HEK293T (cell line): ENCODE data around the gene PTTG1IP.

ENCODE experiments used
- CTCF ChIA-PET: fragments of 350-600 bp; formaldehyde crosslinking; extraction: SDS; loops from one replicate; lab custom pipeline; 2021; ENCODE audit warnings: antibody characterized with exemption, inconsistent platforms; lab: Yijun Ruan, JAX
- POLR2A ChIA-PET: fragments of 350-600 bp; formaldehyde crosslinking; extraction: SDS; loops from one replicate; lab custom pipeline; 2020; ENCODE audit warnings: antibody characterized with exemption, inconsistent platforms; lab: Yijun Ruan, JAX
- DNase-seq: peaks from one replicate; pipeline ENCODE4 v3.0.0; 2012; ENCODE audit warnings: mixed read lengths; ENCODE audit errors: extremely low spot score
- ARNT ChIP-seq: fragments of 450-650 bp; IDR thresholded peaks from 2 replicates; pipeline ENCODE4 v1.6.1; 2017; ENCODE audit warnings: mild to moderate bottlenecking
- BHLHE40 ChIP-seq: fragments of 450-650 bp; IDR thresholded peaks from 2 replicates; pipeline ENCODE4 v1.6.1; 2016; ENCODE audit warnings: mild to moderate bottlenecking, moderate library complexity, borderline replicate concordance
- CTBP1 ChIP-seq: fragments of 450-650 bp; IDR thresholded peaks from 2 replicates; pipeline ENCODE4 v1.6.1; 2016; ENCODE audit warnings: borderline replicate concordance
- ELF4 ChIP-seq: fragments of 450-650 bp; IDR thresholded peaks from 2 replicates; pipeline ENCODE4 v1.6.1; 2017; ENCODE audit warnings: antibody characterized with exemption
- FOXA1 ChIP-seq: fragments of 450-650 bp; IDR thresholded peaks from 2 replicates; pipeline ENCODE4 v1.6.1; 2016; ENCODE audit warnings: mild to moderate bottlenecking
- FOXK2 ChIP-seq: fragments of 450-650 bp; IDR thresholded peaks from 2 replicates; pipeline ENCODE4 v1.6.1; 2016; ENCODE audit warnings: mild to moderate bottlenecking
- FOXM1 ChIP-seq: fragments of 450-650 bp; IDR thresholded peaks from 2 replicates; pipeline ENCODE4 v1.6.1; 2017; ENCODE audit warnings: mild to moderate bottlenecking, borderline replicate concordance
- HDGF ChIP-seq: fragments of 450-650 bp; IDR thresholded peaks from 2 replicates; pipeline ENCODE4 v1.6.1; 2017; ENCODE audit warnings: antibody characterized with exemption, borderline replicate concordance
- L3MBTL2 ChIP-seq: fragments of 450-650 bp; conservative IDR thresholded peaks from 2 replicates; pipeline ENCODE4 v1.6.1; 2016; ENCODE audit warnings: mild to moderate bottlenecking
- LEF1 ChIP-seq: fragments of 450-650 bp; IDR thresholded peaks from 2 replicates; pipeline ENCODE4 v1.6.1; 2017; ENCODE audit warnings: mild to moderate bottlenecking, borderline replicate concordance
- NFRKB ChIP-seq: fragments of 450-650 bp; IDR thresholded peaks from 2 replicates; pipeline ENCODE4 v1.6.1; 2016; ENCODE audit warnings: mild to moderate bottlenecking, moderate library complexity
- SP1 ChIP-seq: fragments of 450-650 bp; IDR thresholded peaks from 2 replicates; pipeline ENCODE4 v1.6.1; 2017
- SUZ12 ChIP-seq: fragments of 450-650 bp; IDR thresholded peaks from 2 replicates; pipeline ENCODE4 v1.6.1; 2016; ENCODE audit warnings: mild to moderate bottlenecking
- TARDBP ChIP-seq: fragments of 450-650 bp; IDR thresholded peaks from 2 replicates; pipeline ENCODE4 v1.6.1; 2016
- ZNF384 ChIP-seq: fragments of 450-650 bp; IDR thresholded peaks from 2 replicates; pipeline ENCODE4 v1.6.1; 2016
- TF ChIP-seq, protein P1 (sequence below): fragments of 450-650 bp; IDR thresholded peaks from 2 replicates; pipeline ENCODE4 v1.6.1; 2016

PTTG1IP gene

DNA sequence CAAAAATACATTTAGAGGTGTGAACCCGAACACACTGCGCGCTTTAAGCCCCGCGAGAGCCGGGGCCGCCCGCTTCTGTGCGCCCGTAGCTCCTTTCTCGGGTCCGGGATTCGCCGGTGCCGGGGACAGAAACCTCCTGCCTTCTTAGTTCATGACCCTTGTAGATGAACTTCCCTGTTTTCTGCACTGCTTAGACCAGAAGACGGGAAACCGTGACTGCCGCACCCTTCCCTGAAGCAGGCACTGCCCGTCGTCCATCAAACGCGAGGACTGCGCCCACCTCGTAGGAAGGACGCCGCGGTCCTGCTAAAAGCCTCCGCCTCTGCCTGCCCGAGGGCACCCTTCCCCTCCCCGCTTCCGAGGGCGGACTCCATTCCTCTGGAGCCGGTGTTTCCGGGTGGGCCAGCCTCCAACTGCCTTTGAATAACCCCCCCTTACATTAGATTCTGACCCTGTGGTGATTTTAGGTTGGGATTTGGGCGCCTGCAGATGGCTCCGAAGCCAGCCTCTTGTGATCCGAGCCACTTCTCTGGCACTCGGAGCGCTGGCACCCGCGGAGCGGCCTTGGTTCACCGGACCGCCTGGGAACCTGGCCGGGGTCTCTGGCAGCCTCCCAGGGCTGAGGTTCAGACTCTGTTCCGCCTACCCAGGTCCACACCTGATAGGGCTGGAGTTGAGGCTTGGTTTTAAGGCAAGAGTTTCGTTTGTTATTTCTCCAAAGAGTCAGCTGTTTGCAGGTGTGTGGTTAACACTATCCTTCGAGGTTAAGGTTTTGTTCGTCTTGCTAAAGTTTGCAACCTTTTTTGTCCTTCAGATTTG, 1.2 kb upstream of the PTTG1IP start:
- ChIA-PET CTCF (no interaction called here), POLR2A (interaction anchor here (1.9 kb wide), 1 partner anchor 9 kb away, joined by 18 read pairs; no protein-coding TSS in a partner anchor)
- DNase-seq = no peak
- TF ChIP-seq ARNT (no peak), NFRKB (no peak), TARDBP (no peak)

DNA sequence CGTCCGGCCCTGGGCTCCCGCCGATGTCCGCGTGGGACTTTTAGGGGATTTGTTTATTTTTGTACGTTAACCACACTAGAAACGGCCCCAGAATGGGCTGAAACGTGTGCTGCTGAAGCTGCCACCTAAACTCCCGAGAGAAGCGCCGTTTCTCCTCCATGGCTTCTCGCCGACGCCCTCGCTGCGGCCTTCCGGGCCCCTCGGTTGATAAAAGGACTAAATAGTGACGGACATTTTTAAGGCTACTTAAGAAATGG, 678 bp upstream of the PTTG1IP start:
- DNase-seq = no peak
- POLR2A ChIA-PET = interaction anchor here (0.6 to 2.5 kb wide), 17 partner anchors 9 to 200 kb away, joined by 3 to 29 read pairs (median 3); partner anchors contain the start of gene UBE2G2
- CTCF ChIA-PET = no interaction called here
- TF ChIP-seq LEF1 (no peak), ZNF384 (no peak), BHLHE40 (no peak), ARNT (no peak), ELF4 (no peak), SP1 (no peak), L3MBTL2 (0 out of 2 replicates have a peak, but pooled peaks have one; percentile 78), CTBP1 (no peak), HDGF (no peak)

DNA sequence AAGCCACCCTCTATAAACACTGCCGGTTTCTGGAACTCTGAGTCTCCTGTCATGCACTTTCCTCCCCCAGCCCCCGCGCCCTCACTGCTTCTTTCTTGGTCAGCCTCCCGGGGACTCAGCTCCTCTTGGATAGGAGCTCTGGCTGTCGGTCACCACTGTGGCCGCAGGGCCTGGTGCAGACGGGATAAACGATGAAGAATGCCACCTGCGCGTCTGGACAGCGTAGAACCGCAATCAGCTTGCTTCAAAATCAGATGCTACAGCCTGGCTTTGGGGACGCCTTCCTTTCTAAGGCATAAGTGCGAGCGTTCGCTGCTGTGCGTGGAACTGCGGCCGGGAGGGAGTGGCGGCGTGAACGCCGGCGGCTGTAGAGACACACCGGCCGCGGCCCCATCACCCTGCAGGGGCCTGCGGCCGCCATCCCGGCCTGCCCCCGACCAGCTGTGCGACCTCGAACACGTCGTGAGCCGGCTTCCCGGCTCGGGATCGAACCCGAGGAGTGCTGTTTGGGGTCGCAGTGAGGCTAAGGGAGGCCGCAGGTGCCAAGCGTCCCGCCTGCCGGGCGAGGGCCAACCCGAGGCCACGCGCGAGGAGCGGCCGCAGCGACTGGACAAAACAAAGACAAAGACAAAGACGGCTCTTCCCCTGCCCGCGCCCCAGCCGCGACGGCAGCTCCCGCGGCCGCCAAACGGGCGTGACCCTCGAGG, 688 bp downstream of the PTTG1IP start:
- POLR2A ChIA-PET = interaction anchor here (0.7 to 2.5 kb wide), 11 partner anchors 9 to 1169 kb away, joined by 3 to 29 read pairs (median 4); partner anchors contain the start of gene UBE2G2
- CTCF ChIA-PET = interaction anchor here (1.5 kb wide), 1 partner anchor 20 kb away, joined by 3 read pairs; no protein-coding TSS in a partner anchor
- DNase-seq = peak; percentile 48
- TF ChIP-seq HDGF (no peak), FOXM1 (no peak)
- TF ChIP-seq, protein P1, sequence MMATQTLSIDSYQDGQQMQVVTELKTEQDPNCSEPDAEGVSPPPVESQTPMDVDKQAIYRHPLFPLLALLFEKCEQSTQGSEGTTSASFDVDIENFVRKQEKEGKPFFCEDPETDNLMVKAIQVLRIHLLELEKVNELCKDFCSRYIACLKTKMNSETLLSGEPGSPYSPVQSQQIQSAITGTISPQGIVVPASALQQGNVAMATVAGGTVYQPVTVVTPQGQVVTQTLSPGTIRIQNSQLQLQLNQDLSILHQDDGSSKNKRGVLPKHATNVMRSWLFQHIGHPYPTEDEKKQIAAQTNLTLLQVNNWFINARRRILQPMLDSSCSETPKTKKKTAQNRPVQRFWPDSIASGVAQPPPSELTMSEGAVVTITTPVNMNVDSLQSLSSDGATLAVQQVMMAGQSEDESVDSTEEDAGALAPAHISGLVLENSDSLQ = 0 out of 2 replicates have a peak, but pooled peaks have one; percentile 20

DNA sequence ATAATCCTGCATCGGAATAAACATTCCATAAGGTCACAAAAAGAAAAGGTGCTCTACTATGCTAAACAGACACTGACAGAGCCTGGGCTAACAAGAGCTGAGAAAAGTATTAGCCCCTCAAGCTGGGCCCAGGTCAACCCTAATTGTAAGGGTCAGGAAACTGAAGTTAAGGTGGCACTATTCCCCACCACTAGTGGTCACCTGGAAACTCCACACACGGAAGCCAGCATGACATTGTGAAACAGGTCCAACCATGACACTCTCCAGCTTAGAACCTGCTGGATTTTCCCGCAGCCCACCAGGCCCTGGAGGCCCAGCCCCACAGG, 1.2 kb downstream of the PTTG1IP start:
- TF ChIP-seq ELF4 = no peak
- no peak for TF ChIP-seq FOXA1
- no peak for TF ChIP-seq ARNT
- no peak for TF ChIP-seq SUZ12
- TF ChIP-seq FOXK2 = no peak
- TF ChIP-seq FOXM1 = no peak
- TF ChIP-seq NFRKB = no peak
- TF ChIP-seq SP1 = no peak
- no peak for TF ChIP-seq ZNF384
- TF ChIP-seq L3MBTL2 = no peak
- no peak for TF ChIP-seq BHLHE40
- no peak for TF ChIP-seq HDGF
- no peak for TF ChIP-seq CTBP1
- TF ChIP-seq LEF1 = no peak
- TF ChIP-seq, protein P1 = no peak
- no peak for TF ChIP-seq TARDBP
- ChIA-PET CTCF (interaction anchor here (1.5 kb wide), 1 partner anchor 20 kb away, joined by 3 read pairs; no protein-coding TSS in a partner anchor), POLR2A (interaction anchor here (0.7 to 2.5 kb wide), 2 partner anchors 71 to 1169 kb away, joined by 4 to 29 read pairs; partner anchors contain the start of gene UBE2G2)
- DNase-seq = no peak

DNA sequence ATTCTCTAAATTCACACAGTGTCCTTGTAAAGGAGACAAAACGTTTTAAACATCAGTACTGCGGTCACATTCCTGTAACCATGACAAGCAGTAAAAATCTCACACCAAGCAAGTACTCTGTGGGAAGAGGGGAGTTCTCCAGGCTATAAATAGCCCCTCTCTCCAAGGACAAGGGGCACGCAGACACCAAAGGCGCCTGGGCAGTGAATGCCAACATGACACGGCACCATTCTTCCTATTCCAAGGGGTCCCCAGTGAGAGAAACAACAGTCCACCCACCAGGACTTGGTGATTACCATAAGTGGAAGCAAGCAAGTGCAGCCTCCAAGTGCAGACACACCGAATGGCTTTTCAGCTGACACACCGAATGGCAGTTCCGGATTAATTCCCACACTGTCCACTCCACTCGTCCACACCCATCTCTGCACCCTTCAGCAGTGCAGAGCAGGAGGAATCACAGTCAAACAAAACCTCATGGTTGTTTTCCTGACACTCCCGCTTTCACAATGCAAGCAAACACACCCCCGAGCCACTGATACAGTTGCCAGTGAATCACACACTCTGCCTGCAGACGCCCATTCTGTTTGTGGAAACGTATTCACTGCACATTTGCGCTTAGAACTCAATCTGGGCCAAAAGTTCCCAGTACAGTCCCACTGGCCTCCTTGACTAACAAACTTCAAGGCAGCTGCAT, 1.8 kb downstream of the PTTG1IP start:
- POLR2A ChIA-PET = interaction anchor here (2.5 kb wide), 1 partner anchor 71 kb away, joined by 29 read pairs; the partner anchor contains the start of gene UBE2G2
- DNase-seq = no peak
- no peak for TF ChIP-seq L3MBTL2
- TF ChIP-seq SP1 = no peak
- CTCF ChIA-PET = no interaction called here

DNA sequence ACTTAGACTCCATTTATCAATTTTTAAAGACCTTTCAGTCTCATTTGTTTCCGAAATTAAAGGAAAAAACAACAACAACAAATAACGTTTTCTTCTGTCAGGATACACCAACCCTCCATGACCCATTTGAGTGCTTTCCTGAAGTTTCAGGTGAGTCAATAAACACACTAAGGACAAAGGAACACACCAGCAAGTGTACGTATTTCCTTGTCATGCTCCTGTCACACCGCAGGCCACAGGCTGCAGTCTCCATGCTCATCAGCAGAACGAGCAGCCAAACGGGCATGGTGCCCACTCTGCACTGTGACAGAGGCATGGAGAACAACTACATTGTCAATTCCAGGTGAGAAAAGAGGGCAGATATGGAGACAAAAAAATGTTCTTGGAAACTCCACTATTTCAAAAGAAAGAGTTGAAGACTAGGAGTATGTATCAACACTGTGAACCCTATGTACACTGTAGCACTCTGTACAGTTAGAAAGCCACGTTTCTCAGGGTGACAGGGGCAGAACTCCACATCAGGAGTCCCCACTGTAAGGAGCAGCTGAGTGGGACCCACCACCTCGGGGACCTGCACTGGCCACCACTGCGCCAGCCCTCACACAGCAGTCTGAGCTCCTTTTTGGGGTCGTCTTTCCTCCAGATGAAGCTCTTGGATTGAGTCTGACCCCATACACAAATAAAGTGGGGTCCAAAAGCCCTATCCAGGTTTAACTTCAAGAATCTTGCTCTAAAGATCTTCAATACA, 2.6 kb downstream of the PTTG1IP start:
- CTCF ChIA-PET = no interaction called here
- DNase-seq = no peak
- POLR2A ChIA-PET = no interaction called here
- TF ChIP-seq NFRKB = no peak
- no peak for TF ChIP-seq SUZ12
- TF ChIP-seq, protein P1 = no peak
- no peak for TF ChIP-seq HDGF
- no peak for TF ChIP-seq LEF1
- TF ChIP-seq ELF4 = no peak
- TF ChIP-seq SP1 = no peak
- no peak for TF ChIP-seq ZNF384
- TF ChIP-seq FOXK2 = no peak
